AG04450 (cell line): ENCODE measurements around the gene FKBP1C. TPM values are rescaled to one million over a fixed set of nuclear protein-coding genes. Genes with fewer than 3 reads are reported as not detected.

Source experiments
- CTCF ChIA-PET: fragments of 300-600, 350-600 bp; formaldehyde crosslinking; extraction: SDS; loops from one replicate; lab custom pipeline; 2022; ENCODE audit warnings: antibody characterized with exemption, inconsistent platforms; lab: Charles Lee
- POLR2A ChIA-PET: fragments of 350-600 bp; formaldehyde crosslinking; extraction: SDS; loops from one replicate; lab custom pipeline; 2021; ENCODE audit warnings: antibody characterized with exemption, inconsistent platforms; lab: Yijun Ruan, JAX
- DNase-seq: peaks from one replicate; pipeline ENCODE4 v3.0.0-alpha.2; 2011; ENCODE audit warnings: low read depth, low spot score
- H3K27ac ChIP-seq: one replicate; pipeline ENCODE4 v1.5.1; 2012; ENCODE audit warnings: low read depth, low read length, control low read depth
- H3K27me3 ChIP-seq: one replicate; pipeline ENCODE4 v1.6.0; 2012; ENCODE audit warnings: low read length; ENCODE audit not compliant: control insufficient read depth, insufficient read depth
- H3K4me3 ChIP-seq: 2 replicates; pipeline ENCODE4 v1.5.1; 2011; ENCODE audit warnings: mild to moderate bottlenecking, low read depth, low read length, control low read depth
- H3K9me3 ChIP-seq: 2 replicates; pipeline ENCODE4 v1.5.1; 2012; ENCODE audit warnings: low read length; ENCODE audit not compliant: control insufficient read depth, insufficient read depth
- polyA plus RNA-seq: library from polyadenylated mRNA; depleted of rRNA; stranded (reverse); fragments of >200 nt; gene quantifications from 2 replicates; pipeline ENCODE4 v1.2.3, GENCODE V29; 2011; rRNA removed
- small RNA-seq: library from RNA; depleted of rRNA; stranded (forward); fragments of <200 nt; gene quantifications from one replicate; pipeline ENCODE3, GENCODE V24; 2012; ENCODE audit warnings: low read depth; ENCODE audit not compliant: insufficient read length
- TF ChIP-seq, protein P1 (sequence below): IDR thresholded peaks from 2 replicates; pipeline ENCODE4 v1.5.1; 2011; ENCODE audit warnings: low read depth, low read length, control low read depth, inconsistent platforms

FKBP1C gene
- polyA plus RNA-seq, 1 experiment = 4.6 TPM

DNA sequence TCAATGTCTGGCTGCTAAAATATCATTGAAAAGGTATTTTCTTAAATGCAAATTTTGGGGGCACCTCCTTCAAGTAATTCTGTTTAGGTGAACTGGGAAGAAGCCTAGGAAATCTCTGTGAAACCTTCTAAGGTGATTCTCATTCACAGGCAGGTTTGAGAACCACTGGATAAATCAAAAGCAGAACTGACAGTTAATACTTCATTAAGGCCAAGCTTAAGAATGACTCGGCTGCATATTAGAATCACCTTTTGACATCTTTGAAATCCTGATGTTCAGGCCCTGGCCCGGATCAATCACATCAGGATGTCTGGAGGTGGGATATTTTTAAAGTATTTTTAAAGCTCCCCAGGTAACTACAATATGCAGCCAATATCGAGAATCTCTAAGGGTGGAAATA is 50.6 kb downstream of the FKBP1C start:
- CTCF ChIA-PET = no interaction called here
- no peak for DNase-seq

More for the DNA sequence above, 50.6 kb downstream of the FKBP1C start:
- POLR2A ChIA-PET = no interaction called here
- TF ChIP-seq, protein P1, sequence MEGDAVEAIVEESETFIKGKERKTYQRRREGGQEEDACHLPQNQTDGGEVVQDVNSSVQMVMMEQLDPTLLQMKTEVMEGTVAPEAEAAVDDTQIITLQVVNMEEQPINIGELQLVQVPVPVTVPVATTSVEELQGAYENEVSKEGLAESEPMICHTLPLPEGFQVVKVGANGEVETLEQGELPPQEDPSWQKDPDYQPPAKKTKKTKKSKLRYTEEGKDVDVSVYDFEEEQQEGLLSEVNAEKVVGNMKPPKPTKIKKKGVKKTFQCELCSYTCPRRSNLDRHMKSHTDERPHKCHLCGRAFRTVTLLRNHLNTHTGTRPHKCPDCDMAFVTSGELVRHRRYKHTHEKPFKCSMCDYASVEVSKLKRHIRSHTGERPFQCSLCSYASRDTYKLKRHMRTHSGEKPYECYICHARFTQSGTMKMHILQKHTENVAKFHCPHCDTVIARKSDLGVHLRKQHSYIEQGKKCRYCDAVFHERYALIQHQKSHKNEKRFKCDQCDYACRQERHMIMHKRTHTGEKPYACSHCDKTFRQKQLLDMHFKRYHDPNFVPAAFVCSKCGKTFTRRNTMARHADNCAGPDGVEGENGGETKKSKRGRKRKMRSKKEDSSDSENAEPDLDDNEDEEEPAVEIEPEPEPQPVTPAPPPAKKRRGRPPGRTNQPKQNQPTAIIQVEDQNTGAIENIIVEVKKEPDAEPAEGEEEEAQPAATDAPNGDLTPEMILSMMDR = no peak
- Histone ChIP-seq H3K9me3 (no peaks in the 10 kb centered on the region; the same call in 1 of the 2 replicates), H3K27me3 (no peaks in the 10 kb centered on the region), H3K4me3 (no peak overlapping the region), H3K27ac (no peak overlapping the region)

Small RNA genes within 50 kb of the gene (small RNA-seq; reads per million reads assigned to genes)
- not detected for gene SPTLC1P3

Other genes with a start within 250 kb of the FKBP1C start
- gene LGSN, start 108.5 kb downstream of the FKBP1C start, polyA plus RNA-seq = 0.05 TPM in 1 of 2 replicates, not detected in the other